HEK293 (cell line): ENCODE data around the gene SEC22A.

Experiments used
- CTCF ChIA-PET: fragments of 350-600 bp; formaldehyde crosslinking; extraction: SDS; loops from one replicate; lab custom pipeline; 2021; ENCODE audit warnings: antibody characterized with exemption; lab: Yijun Ruan, JAX
- POLR2A ChIA-PET: fragments of 300-600 bp; formaldehyde crosslinking; extraction: SDS; loops from one replicate; lab custom pipeline; 2020; ENCODE audit warnings: antibody characterized with exemption, inconsistent platforms; lab: Yijun Ruan, JAX
- H3K27ac ChIP-seq: fragments of 200-500 bp; sonication (Bioruptor generic); 2 replicates; pipeline ENCODE4 v1.5.1; 2014; ENCODE audit warnings: low read depth, low read length, control low read depth, inconsistent platforms; ENCODE audit errors: extremely low read depth
- H3K36me3 ChIP-seq, 2 experiments: fragments of 200-500 bp in 1 of 2; sonication (Bioruptor generic) in 1 of 2; 1 replicate in 1 of 2; 2 replicates in 1 of 2; pipeline ENCODE4 v1.5.1; 2014 to 2017; ENCODE audit warnings: inconsistent platforms in 2 of 2, low read length in 2 of 2; ENCODE audit not compliant: control insufficient read depth in 2 of 2, insufficient read depth in 1 of 2
- H3K4me1 ChIP-seq: fragments of 200-500 bp; sonication (Bioruptor generic); 2 replicates; pipeline ENCODE4 v1.5.1; 2014; ENCODE audit warnings: mild to moderate bottlenecking, low read length, inconsistent platforms; ENCODE audit not compliant: control insufficient read depth, insufficient read depth
- H3K4me3 ChIP-seq: 2 replicates; pipeline ENCODE4 v1.5.1; 2011; ENCODE audit warnings: low read depth, mild to moderate bottlenecking, control low read depth, low read length, moderate library complexity
- H3K9me3 ChIP-seq: fragments of 200-500 bp; sonication (Bioruptor generic); 2 replicates; pipeline ENCODE4 v1.5.1; 2014; ENCODE audit warnings: low read depth, low read length, inconsistent platforms; ENCODE audit not compliant: control insufficient read depth, insufficient read depth
- ATF2 ChIP-seq: fragments of 450-650 bp; formaldehyde crosslinking; IDR thresholded peaks from 2 replicates; pipeline ENCODE4 v1.5.1; 2016; ENCODE audit warnings: missing biosample characterization, missing genetic modification characterization, low read depth
- KLF16 ChIP-seq: fragments of 450-650 bp; formaldehyde crosslinking; IDR thresholded peaks from 2 replicates; pipeline ENCODE4 v1.5.1; 2017; ENCODE audit warnings: missing biosample characterization, missing genetic modification characterization
- SCRT2 ChIP-seq: fragments of 450-650 bp; formaldehyde crosslinking; IDR thresholded peaks from 2 replicates; pipeline ENCODE4 v1.5.1; 2016; ENCODE audit warnings: missing biosample characterization, missing genetic modification characterization
- ZBTB17 ChIP-seq: fragments of 450-650 bp; formaldehyde crosslinking; IDR thresholded peaks from 2 replicates; pipeline ENCODE4 v1.5.1; 2016; ENCODE audit warnings: missing biosample characterization, missing genetic modification characterization
- ZFP41 ChIP-seq: fragments of 450-650 bp; formaldehyde crosslinking; IDR thresholded peaks from 2 replicates; pipeline ENCODE4 v1.5.1; 2016; ENCODE audit warnings: missing biosample characterization, missing genetic modification characterization, borderline replicate concordance
- ZNF132 ChIP-seq: fragments of 450-650 bp; formaldehyde crosslinking; IDR thresholded peaks from 2 replicates; pipeline ENCODE4 v1.5.1; 2017; ENCODE audit warnings: missing biosample characterization, missing genetic modification characterization, borderline replicate concordance
- ZNF146 ChIP-seq: fragments of 450-650 bp; formaldehyde crosslinking; IDR thresholded peaks from 2 replicates; pipeline ENCODE4 v1.5.1; 2016; ENCODE audit warnings: missing biosample characterization, missing genetic modification characterization
- ZNF366 ChIP-seq: fragments of 450-650 bp; formaldehyde crosslinking; conservative IDR thresholded peaks from 2 replicates; pipeline ENCODE4 v1.5.1; 2016; ENCODE audit warnings: missing biosample characterization, missing genetic modification characterization
- ZNF394 ChIP-seq: fragments of 450-650 bp; formaldehyde crosslinking; IDR thresholded peaks from 2 replicates; pipeline ENCODE4 v1.5.1; 2016; ENCODE audit warnings: missing biosample characterization, missing genetic modification characterization, mild to moderate bottlenecking, moderate library complexity, borderline replicate concordance
- ZNF558 ChIP-seq: fragments of 450-650 bp; formaldehyde crosslinking; IDR thresholded peaks from 2 replicates; pipeline ENCODE4 v1.5.1; 2016; ENCODE audit warnings: missing biosample characterization, missing genetic modification characterization
- ZNF639 ChIP-seq: fragments of 450-650 bp; formaldehyde crosslinking; IDR thresholded peaks from 2 replicates; pipeline ENCODE4 v1.5.1; 2016; ENCODE audit warnings: missing biosample characterization, missing genetic modification characterization
- ZNF707 ChIP-seq: fragments of 450-650 bp; formaldehyde crosslinking; IDR thresholded peaks from 2 replicates; pipeline ENCODE4 v1.5.1; 2016; ENCODE audit warnings: missing biosample characterization, missing genetic modification characterization
- ZNF777 ChIP-seq: fragments of 450-650 bp; formaldehyde crosslinking; IDR thresholded peaks from 2 replicates; pipeline ENCODE4 v1.5.1; 2017; ENCODE audit warnings: missing biosample characterization, missing genetic modification characterization, borderline replicate concordance
- ZSCAN16 ChIP-seq: fragments of 450-650 bp; formaldehyde crosslinking; IDR thresholded peaks from 2 replicates; pipeline ENCODE4 v1.5.1; 2016; ENCODE audit warnings: missing biosample characterization, missing genetic modification characterization
- ZSCAN30 ChIP-seq: fragments of 450-650 bp; IDR thresholded peaks from 2 replicates; pipeline ENCODE4 v1.5.1; 2018; ENCODE audit warnings: missing biosample characterization, mild to moderate bottlenecking, missing genetic modification characterization, moderate library complexity
- TF ChIP-seq, protein P1 (sequence below): fragments of 450-650 bp; formaldehyde crosslinking; IDR thresholded peaks from 2 replicates; pipeline ENCODE4 v1.5.1; 2016; ENCODE audit warnings: missing biosample characterization, missing genetic modification characterization
- TF ChIP-seq, protein P2 (sequence below): fragments of 450-650 bp; formaldehyde crosslinking; IDR thresholded peaks from 2 replicates; pipeline ENCODE4 v1.5.1; 2016; ENCODE audit warnings: missing biosample characterization, missing genetic modification characterization, borderline replicate concordance

The SEC22A gene

GRCh38 chr3:123303976-123304560 is 102.3 kb downstream of the SEC22A start:
- Histone ChIP-seq H3K27ac (no peak overlapping the region), H3K9me3 (no peaks in the 10 kb centered on the region), H3K4me3 (no peak overlapping the region), H3K4me1 (no peaks in the 10 kb centered on the region), H3K36me3 (no peaks in the 10 kb centered on the region)
- ChIA-PET CTCF (interaction anchor here (1.2 kb wide), 1 partner anchor 27 kb away, joined by 3 read pairs; no protein-coding TSS in a partner anchor), POLR2A (no interaction called here)
- no peak for TF ChIP-seq ZSCAN16 (tag by site-specific recombination)
- TF ChIP-seq, protein P1, sequence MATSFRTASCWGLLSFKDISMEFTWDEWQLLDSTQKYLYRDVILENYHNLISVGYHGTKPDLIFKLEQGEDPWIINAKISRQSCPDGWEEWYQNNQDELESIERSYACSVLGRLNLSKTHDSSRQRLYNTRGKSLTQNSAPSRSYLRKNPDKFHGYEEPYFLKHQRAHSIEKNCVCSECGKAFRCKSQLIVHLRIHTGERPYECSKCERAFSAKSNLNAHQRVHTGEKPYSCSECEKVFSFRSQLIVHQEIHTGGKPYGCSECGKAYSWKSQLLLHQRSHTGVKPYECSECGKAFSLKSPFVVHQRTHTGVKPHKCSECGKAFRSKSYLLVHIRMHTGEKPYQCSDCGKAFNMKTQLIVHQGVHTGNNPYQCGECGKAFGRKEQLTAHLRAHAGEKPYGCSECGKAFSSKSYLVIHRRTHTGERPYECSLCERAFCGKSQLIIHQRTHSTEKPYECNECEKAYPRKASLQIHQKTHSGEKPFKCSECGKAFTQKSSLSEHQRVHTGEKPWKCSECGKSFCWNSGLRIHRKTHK (tag by site-specific recombination): no peak

DNA sequence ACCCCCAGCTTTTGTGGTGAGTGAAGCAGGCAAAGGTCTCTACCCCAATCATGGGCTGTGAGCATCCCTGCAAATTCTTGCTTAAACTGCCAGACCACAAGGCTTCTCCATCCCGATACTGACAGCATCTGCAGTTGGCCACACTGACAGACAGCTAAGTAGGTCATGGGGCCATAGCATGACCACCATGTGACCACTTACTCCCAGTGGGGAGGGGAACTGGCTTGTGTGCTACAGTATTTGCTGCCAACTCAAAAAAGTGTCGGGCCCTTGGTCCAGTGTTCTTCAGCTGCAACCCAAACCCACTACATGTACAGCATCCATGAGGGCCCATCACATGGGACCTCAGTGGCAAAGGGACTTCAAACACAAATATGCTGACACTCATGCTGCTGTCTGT is 103.4 kb downstream of the SEC22A start:
- no peak overlapping the region for H3K27ac ChIP-seq
- no peaks in the 10 kb centered on the region for H3K9me3 ChIP-seq
- H3K4me1 ChIP-seq: no peaks in the 10 kb centered on the region
- H3K4me3 ChIP-seq: no peak overlapping the region
- ChIA-PET POLR2A (no interaction called here), CTCF (interaction anchor here (1.1 to 1.2 kb wide), 2 partner anchors 23 to 184 kb away, joined by 3 read pairs; no protein-coding TSS in a partner anchor)
- no peaks in the 10 kb centered on the region for H3K36me3 ChIP-seq
- TF ChIP-seq KLF16 (no peak), ZNF366 (no peak), ZNF394 (tag by site-specific recombination) (no peak), ATF2 (tag by site-specific recombination) (no peak), ZNF146 (no peak), ZNF777 (no peak), ZNF558 (tag by site-specific recombination) (no peak)

- Histone ChIP-seq H3K4me3 (no peak overlapping the region), H3K4me1 (no peaks in the 10 kb centered on the region), H3K27ac (no peak overlapping the region), H3K9me3 (no peaks in the 10 kb centered on the region), H3K36me3 (no peaks in the 10 kb centered on the region)
- CTCF ChIA-PET: interaction anchor here (0.6 kb wide), 1 partner anchor 1318 kb away, joined by 4 read pairs; no protein-coding TSS in a partner anchor
- POLR2A ChIA-PET: no interaction called here
- TF ChIP-seq ZNF707 (tag by site-specific recombination) (no peak), ZNF132 (tag by site-specific recombination) (no peak), SCRT2 (tag by site-specific recombination) (no peak), ZFP41 (tag by site-specific recombination) (no peak), ZSCAN30 (tag by site-specific recombination) (no peak), ZNF639 (tag by site-specific recombination) (no peak), ZBTB17 (tag by site-specific recombination) (no peak)
- TF ChIP-seq, protein P2, sequence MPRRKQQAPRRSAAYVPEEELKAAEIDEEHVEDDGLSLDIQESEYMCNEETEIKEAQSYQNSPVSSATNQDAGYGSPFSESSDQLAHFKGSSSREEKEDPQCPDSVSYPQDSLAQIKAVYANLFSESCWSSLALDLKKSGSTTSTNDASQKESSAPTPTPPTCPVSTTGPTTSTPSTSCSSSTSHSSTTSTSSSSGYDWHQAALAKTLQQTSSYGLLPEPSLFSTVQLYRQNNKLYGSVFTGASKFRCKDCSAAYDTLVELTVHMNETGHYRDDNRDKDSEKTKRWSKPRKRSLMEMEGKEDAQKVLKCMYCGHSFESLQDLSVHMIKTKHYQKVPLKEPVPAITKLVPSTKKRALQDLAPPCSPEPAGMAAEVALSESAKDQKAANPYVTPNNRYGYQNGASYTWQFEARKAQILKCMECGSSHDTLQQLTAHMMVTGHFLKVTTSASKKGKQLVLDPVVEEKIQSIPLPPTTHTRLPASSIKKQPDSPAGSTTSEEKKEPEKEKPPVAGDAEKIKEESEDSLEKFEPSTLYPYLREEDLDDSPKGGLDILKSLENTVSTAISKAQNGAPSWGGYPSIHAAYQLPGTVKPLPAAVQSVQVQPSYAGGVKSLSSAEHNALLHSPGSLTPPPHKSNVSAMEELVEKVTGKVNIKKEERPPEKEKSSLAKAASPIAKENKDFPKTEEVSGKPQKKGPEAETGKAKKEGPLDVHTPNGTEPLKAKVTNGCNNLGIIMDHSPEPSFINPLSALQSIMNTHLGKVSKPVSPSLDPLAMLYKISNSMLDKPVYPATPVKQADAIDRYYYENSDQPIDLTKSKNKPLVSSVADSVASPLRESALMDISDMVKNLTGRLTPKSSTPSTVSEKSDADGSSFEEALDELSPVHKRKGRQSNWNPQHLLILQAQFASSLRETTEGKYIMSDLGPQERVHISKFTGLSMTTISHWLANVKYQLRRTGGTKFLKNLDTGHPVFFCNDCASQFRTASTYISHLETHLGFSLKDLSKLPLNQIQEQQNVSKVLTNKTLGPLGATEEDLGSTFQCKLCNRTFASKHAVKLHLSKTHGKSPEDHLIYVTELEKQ (tag by site-specific recombination): no peak
Measured at GRCh38 chr3:123307064-123307463, 105.3 kb downstream of the SEC22A start.
